Measurements from ENCODE around the gene TTC6. TPM values are rescaled to one million over a fixed set of nuclear protein-coding genes. Genes with fewer than 3 reads are reported as not detected.

The TTC6 gene
- total and polyA plus RNA-seq, 2 of the 4 experiments (the other 2 are of a cell fraction) = under 0.01 to 0.12 TPM

- ChIA-PET POLR2A (ENCODE audit: unreplicated experiment) (no interaction called here), CTCF (interaction anchor here (0.6 to 1.0 kb wide), 5 partner anchors 30 to 485 kb away, joined by 3 to 5 read pairs (median 3); no protein-coding TSS in a partner anchor)
- peaks cover 76% of the 10 kb centered on the region for H3K27me3 ChIP-seq (ENCODE audit: control insufficient read depth, insufficient read depth, low read length)
- no peak for TF ChIP-seq FOS (IDR thresholded peaks at IDR 0.05; ENCODE audit: low read depth, low read length)
- TF ChIP-seq CHD1 (IDR thresholded peaks at IDR 0.05; ENCODE audit: low read depth, low read length) = no peak
- TF ChIP-seq RFX5 (IDR thresholded peaks at IDR 0.05; ENCODE audit: low read depth, low read length) = no peak
- no peak for TF ChIP-seq MXI1 (IDR thresholded peaks at IDR 0.05; ENCODE audit: borderline replicate concordance, low read depth, low read length)
- no peak for TF ChIP-seq SMC3 (IDR thresholded peaks at IDR 0.05; ENCODE audit: low read depth, low read length)
- TF ChIP-seq POLR2A (IDR thresholded peaks at IDR 0.05; ENCODE audit: low read depth, low read length) = no peak
- TF ChIP-seq ELK1 (IDR thresholded peaks at IDR 0.05; ENCODE audit: borderline replicate concordance, low read depth, low read length) = no peak
- TF ChIP-seq RCOR1 (IDR thresholded peaks at IDR 0.05; ENCODE audit: insufficient replicate concordance, low read length) = no peak
- TF ChIP-seq MAZ (IDR thresholded peaks at IDR 0.05; ENCODE audit: borderline replicate concordance, low read depth, low read length) = no peak
- no peak for TF ChIP-seq USF2 (IDR thresholded peaks at IDR 0.05; ENCODE audit: low read depth, low read length)
- BruUV-seq (replicated peaks) = TSS peak; percentile 55
- H3K4ac ChIP-seq (ENCODE audit: low read depth, low read length) = no peak overlapping the region
- H2AK9ac ChIP-seq (replicated peaks; ENCODE audit: low read depth, low read length, poor library complexity) = no peak overlapping the region
- no peak overlapping the region for H2AFZ ChIP-seq (replicated peaks; ENCODE audit: low read length, poor library complexity)
- no peak overlapping the region for H2AK5ac ChIP-seq (ENCODE audit: low read depth, low read length)
- no peak overlapping the region for H2BK120ac ChIP-seq (ENCODE audit: low read depth, low read length)
- H4K8ac ChIP-seq (ENCODE audit: low read depth in 2 of 2, low read length in 2 of 2) = no peak overlapping the region
- DNase-seq (no peak), ATAC-seq (ENCODE audit: low read depth) (no peak)
- no peak overlapping the region for H4K5ac ChIP-seq (ENCODE audit: low read depth, low read length)
- H3K36me3 ChIP-seq (ENCODE audit: control insufficient read depth, insufficient read depth, low read length) = no peaks in the 10 kb centered on the region
- H3K27ac ChIP-seq (ENCODE audit: insufficient read depth, low read length) = no peak overlapping the region
- no peak overlapping the region for H2BK5ac ChIP-seq (ENCODE audit: low read depth, low read length, poor library complexity, severe bottlenecking)
- no peaks in the 10 kb centered on the region for H3K79me1 ChIP-seq (ENCODE audit: low read depth in 1 of 2, low read length in 2 of 2)
- intact Hi-C loops (cut with micrococcal nuclease) = loop anchor here (1.0 kb wide), 2 partner anchors 281 to 347 kb away; no protein-coding TSS in a partner anchor
- H4K91ac ChIP-seq (ENCODE audit: insufficient read depth, low read depth, low read length) = no peak overlapping the region
- no peaks in the 10 kb centered on the region; the same call in 1 of the 2 replicates for H4K20me1 ChIP-seq (ENCODE audit: insufficient read depth, low read length)
- peaks cover 21% of the 10 kb centered on the region for H3K9me3 ChIP-seq (ENCODE audit: control insufficient read depth, insufficient read depth, low read length)
- no peak overlapping the region for H3K18ac ChIP-seq (ENCODE audit: low read depth, low read length)
- no peak overlapping the region for H2BK15ac ChIP-seq (ENCODE audit: low read depth, low read length)
- no peak overlapping the region for H3K23ac ChIP-seq (ENCODE audit: low read depth, low read length)
- no peak overlapping the region for H3K14ac ChIP-seq (replicated peaks; ENCODE audit: low read depth, low read length)
- in situ Hi-C loops (cut with MboI; ENCODE audit: low sequenced_read_pairs) = no loop called here
- no peak overlapping the region for H2BK20ac ChIP-seq (ENCODE audit: low read depth, low read length)
- WGBS, 2 experiments (ENCODE audit: extremely low coverage in 2 of 2, insufficient read length in 1 of 2) = no CpG with 5 or more reads among the region's 14 CpGs
- H3K4me2 ChIP-seq (ENCODE audit: low read depth, low read length) = peak overlapping the region; percentile 11; the same call in 1 of the 2 replicates
- H3K9me1 ChIP-seq (ENCODE audit: insufficient read depth, low read length) = 0 out of 2 replicates have a peak, but pooled peaks cover 3% of the 10 kb centered on the region
- no peak overlapping the region for H3K9ac ChIP-seq (ENCODE audit: low read depth, low read length)
- H3K4me1 ChIP-seq (ENCODE audit: control insufficient read depth, insufficient read depth, low read length) = peaks cover 3% of the 10 kb centered on the region; the same call in 1 of the 2 replicates
- no peak overlapping the region; the same call in 1 of the 2 replicates for H3K4me3 ChIP-seq (ENCODE audit: insufficient read depth, low read depth, low read length)
- dilution Hi-C loops (cut with HindIII; ENCODE audit: low sequenced_read_pairs, unreplicated experiment) = no loop called here
- H3K56ac ChIP-seq (ENCODE audit: extremely low read depth, insufficient read depth, low read length) = no peak overlapping the region
These were observed 1.8 kb upstream of the TTC6 start for GRCh38 chr14:37593511-37594237.

Data from IMR-90 (cell line).